ENCODE measurements around the gene HNF1A.

Gene HNF1A

DNA sequence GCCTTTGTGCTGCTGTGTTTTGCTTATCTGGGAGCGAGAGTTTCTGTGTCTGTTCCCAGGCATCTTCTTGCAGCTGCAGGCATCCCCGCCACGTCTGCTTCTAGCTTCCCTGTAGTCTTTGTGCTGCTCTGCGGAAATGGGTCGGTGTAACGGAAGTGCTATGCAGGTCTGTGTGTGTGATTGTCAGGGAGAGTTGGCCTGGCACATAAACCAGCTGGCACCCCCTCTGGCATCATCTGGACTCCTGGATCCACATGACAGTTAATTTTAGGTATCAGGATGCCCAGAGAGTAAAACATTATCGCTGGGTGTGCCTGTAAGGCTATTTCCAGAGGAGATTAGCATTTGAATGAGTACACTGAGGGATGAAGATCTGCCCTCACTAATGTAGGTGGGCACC lies 70.1 kb downstream of the HNF1A start:
- no peak overlapping the region for H3K27ac ChIP-seq (ENCODE audit: insufficient read depth, low read depth, low read length, poor library complexity, severe bottlenecking)
- no peaks in the 10 kb centered on the region for H3K36me3 ChIP-seq (ENCODE audit: control insufficient read depth, insufficient read depth, low read length)
- no peaks in the 10 kb centered on the region for H3K4me1 ChIP-seq (ENCODE audit: control insufficient read depth, insufficient read depth, low read length)
- WGBS, 2 experiments, result 82 to 83% methylated on average over 7 of the region's 7 CpGs
- H3K27me3 ChIP-seq (ENCODE audit: control insufficient read depth, insufficient read depth, low read length, poor library complexity, severe bottlenecking), result peaks cover 3% of the 10 kb centered on the region
- H3K9me3 ChIP-seq (ENCODE audit: control insufficient read depth, low read length), result no peaks in the 10 kb centered on the region
- H3K4me3 ChIP-seq (ENCODE audit: insufficient read depth, low read depth, low read length), result no peak overlapping the region

DNA sequence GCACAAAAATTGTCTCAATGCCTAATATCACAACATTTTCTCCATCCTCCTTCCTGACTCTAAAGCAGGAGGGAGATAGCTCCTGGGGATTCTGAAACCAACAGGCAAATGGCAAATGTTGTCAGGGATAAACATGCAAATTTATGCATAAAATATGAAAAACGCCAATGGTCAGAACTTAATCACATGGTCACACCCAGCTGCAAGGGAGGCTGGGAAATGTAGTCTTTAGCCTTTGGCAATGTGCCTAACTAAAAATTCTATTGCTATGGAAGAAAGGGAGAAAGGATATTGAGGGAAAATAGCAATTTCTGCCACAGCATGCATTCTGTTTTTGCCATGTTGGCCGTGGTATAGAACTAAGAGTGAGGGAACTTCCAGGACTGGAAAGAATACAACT lies 72.4 kb downstream of the HNF1A start:
- H3K4me3 ChIP-seq (ENCODE audit: insufficient read depth, low read depth, low read length), result no peak overlapping the region
- H3K9me3 ChIP-seq (ENCODE audit: control insufficient read depth, low read length), result no peaks in the 10 kb centered on the region
- 74 to 85% methylated on average over 2 of the region's 2 CpGs for WGBS, 2 experiments
- no peaks in the 10 kb centered on the region for H3K4me1 ChIP-seq (ENCODE audit: control insufficient read depth, insufficient read depth, low read length)
- H3K27me3 ChIP-seq (ENCODE audit: control insufficient read depth, insufficient read depth, low read length, poor library complexity, severe bottlenecking), result no peaks in the 10 kb centered on the region
- no peak overlapping the region for H3K27ac ChIP-seq (ENCODE audit: insufficient read depth, low read depth, low read length, poor library complexity, severe bottlenecking)
- H3K36me3 ChIP-seq (ENCODE audit: control insufficient read depth, insufficient read depth, low read length), result no peaks in the 10 kb centered on the region

Data from ectodermal cell (in vitro differentiated cells).